GM12878 (cell line): ENCODE results near the gene CACNG3.

Experiments used
- EP300 ChIP-seq, 2 experiments: fragments of 150-350 bp in 1 of 2; IDR thresholded peaks; 2 replicates each; pipeline ENCODE4 v1.6.1; 2011 to 2012; ENCODE audit warnings: low read depth in 2 of 2, low read length in 2 of 2, borderline replicate concordance in 1 of 2, improper control_type of control experiment in 1 of 2, inconsistent platforms in 1 of 2; ENCODE audit not compliant: control insufficient read depth in 1 of 2
- JUND ChIP-seq: IDR thresholded peaks from 2 replicates; pipeline ENCODE4 v1.6.1; 2012; ENCODE audit warnings: low read depth, mild to moderate bottlenecking, low read length, improper control_type of control experiment, moderate library complexity
- NR2C2 ChIP-seq: IDR thresholded peaks from 2 replicates; pipeline ENCODE4 v1.6.1; 2011; ENCODE audit warnings: borderline replicate concordance, low read depth; ENCODE audit not compliant: control insufficient read depth, insufficient read length
- POLR2A ChIP-seq: IDR thresholded peaks from 2 replicates; pipeline ENCODE4 v1.6.1; 2011; ENCODE audit warnings: low read depth, mild to moderate bottlenecking, low read length
- RBBP5 ChIP-seq: fragments of 200-600 bp; sonication (generic); conservative IDR thresholded peaks from 2 replicates; pipeline ENCODE4 v1.6.1; 2016
- YBX1 ChIP-seq: fragments of 450-650 bp; IDR thresholded peaks from 2 replicates; pipeline ENCODE4 v1.6.1; 2016; ENCODE audit warnings: antibody characterized with exemption
- ZBTB33 ChIP-seq: fragments of 450-650 bp; IDR thresholded peaks from 2 replicates; pipeline ENCODE4 v1.6.1; 2017; ENCODE audit warnings: mild to moderate bottlenecking
- ZNF207 ChIP-seq: fragments of 450-650 bp; IDR thresholded peaks from 2 replicates; pipeline ENCODE4 v1.6.1; 2014; ENCODE audit warnings: antibody characterized with exemption, mild to moderate bottlenecking, borderline replicate concordance
- ZSCAN29 ChIP-seq: fragments of 450-650 bp; IDR thresholded peaks from 2 replicates; pipeline ENCODE4 v1.6.1; 2017; ENCODE audit warnings: mild to moderate bottlenecking, moderate library complexity
- TF ChIP-seq, protein P1 (sequence below): IDR thresholded peaks from 2 replicates; pipeline ENCODE4 v1.6.1; 2011; ENCODE audit warnings: low read depth, low read length, improper control_type of control experiment, borderline replicate concordance
- TF ChIP-seq, protein P2 (sequence below), 3 experiments: IDR thresholded peaks in 2 of 3; conservative IDR thresholded peaks in 1 of 3; 2 replicates each; pipeline ENCODE4 v1.5.1; 2011; ENCODE audit warnings: low read depth in 3 of 3, low read length in 3 of 3, mild to moderate bottlenecking in 3 of 3, control low read depth in 2 of 3, moderate library complexity in 2 of 3, inconsistent platforms in 1 of 3, mixed read lengths in 1 of 3; ENCODE audit not compliant: control insufficient read depth in 2 of 3, insufficient read depth in 1 of 3; ENCODE audit errors: extremely low read depth in 1 of 3

DNA sequence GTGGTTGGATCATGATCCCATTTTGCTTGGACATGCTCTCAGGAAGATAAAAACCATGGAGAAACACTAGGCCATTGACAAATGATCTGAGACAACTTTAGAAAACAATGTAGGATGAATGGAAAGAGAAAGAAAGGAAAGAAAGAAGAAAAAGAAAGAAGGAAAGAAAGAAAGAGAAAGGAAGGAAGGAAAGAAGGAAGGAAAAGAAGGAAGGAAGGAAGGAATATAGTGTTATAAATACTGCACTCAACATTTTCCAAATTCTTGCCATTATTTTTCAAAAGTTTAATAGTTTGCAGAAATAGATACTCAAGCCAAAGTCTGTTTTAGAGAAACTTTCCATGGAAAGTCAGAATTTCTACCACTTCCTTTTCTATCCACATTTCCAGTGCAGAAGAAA lies 39.2 kb upstream of the CACNG3 start:
- no peak for TF ChIP-seq ZBTB33
- no peak for TF ChIP-seq NR2C2
- TF ChIP-seq ZSCAN29: no peak
- TF ChIP-seq, protein P1, sequence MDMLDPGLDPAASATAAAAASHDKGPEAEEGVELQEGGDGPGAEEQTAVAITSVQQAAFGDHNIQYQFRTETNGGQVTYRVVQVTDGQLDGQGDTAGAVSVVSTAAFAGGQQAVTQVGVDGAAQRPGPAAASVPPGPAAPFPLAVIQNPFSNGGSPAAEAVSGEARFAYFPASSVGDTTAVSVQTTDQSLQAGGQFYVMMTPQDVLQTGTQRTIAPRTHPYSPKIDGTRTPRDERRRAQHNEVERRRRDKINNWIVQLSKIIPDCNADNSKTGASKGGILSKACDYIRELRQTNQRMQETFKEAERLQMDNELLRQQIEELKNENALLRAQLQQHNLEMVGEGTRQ: no peak
- TF ChIP-seq JUND: no peak
- no peak for TF ChIP-seq POLR2A
- TF ChIP-seq, protein P2, sequence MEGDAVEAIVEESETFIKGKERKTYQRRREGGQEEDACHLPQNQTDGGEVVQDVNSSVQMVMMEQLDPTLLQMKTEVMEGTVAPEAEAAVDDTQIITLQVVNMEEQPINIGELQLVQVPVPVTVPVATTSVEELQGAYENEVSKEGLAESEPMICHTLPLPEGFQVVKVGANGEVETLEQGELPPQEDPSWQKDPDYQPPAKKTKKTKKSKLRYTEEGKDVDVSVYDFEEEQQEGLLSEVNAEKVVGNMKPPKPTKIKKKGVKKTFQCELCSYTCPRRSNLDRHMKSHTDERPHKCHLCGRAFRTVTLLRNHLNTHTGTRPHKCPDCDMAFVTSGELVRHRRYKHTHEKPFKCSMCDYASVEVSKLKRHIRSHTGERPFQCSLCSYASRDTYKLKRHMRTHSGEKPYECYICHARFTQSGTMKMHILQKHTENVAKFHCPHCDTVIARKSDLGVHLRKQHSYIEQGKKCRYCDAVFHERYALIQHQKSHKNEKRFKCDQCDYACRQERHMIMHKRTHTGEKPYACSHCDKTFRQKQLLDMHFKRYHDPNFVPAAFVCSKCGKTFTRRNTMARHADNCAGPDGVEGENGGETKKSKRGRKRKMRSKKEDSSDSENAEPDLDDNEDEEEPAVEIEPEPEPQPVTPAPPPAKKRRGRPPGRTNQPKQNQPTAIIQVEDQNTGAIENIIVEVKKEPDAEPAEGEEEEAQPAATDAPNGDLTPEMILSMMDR (IDR thresholded peaks at IDR 0.05 in 2 of 3, conservative IDR thresholded peaks at IDR 0.05 in 1 of 3; ENCODE audit: control insufficient read depth in 2 of 3, extremely low read depth in 1 of 3, insufficient read depth in 1 of 3, low read depth in 3 of 3, low read length in 3 of 3): no peak
- TF ChIP-seq YBX1: no peak
- no peak for TF ChIP-seq RBBP5
- TF ChIP-seq EP300 (IDR thresholded peaks at IDR 0.05; ENCODE audit: borderline replicate concordance in 1 of 2, control insufficient read depth in 1 of 2, low read depth in 2 of 2, low read length in 2 of 2): no peak
- no peak for TF ChIP-seq ZNF207
